ENCODE data around the gene UTS2B.

DNA sequence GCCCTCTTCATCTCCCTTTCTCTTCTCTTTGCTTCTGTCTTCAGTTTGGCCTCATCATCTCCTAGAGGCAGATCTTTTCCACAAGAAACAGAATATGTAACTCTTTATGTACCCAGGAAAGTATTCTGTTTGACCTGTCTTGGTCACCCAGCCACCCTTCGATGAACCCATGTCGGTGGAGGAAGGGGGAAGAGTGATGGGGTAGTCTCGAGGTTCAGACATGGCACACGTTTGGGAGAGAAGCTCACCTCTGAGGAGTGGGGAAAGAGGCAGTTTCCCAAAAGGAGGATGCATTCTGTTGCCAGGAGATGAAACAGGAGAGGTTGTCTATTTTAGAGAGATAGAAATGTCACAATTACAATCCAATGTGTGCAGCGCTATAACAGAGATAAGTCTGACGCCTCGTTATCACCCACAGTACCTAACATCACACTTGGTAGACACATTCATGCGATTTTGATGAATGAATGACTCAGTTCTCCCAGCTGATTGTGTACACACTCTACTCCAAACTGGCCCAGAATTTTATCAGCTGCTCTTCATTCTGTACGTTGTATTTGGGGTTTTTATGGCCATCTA, 1.9 kb downstream of the UTS2B start:
- TF ChIP-seq, protein P1, sequence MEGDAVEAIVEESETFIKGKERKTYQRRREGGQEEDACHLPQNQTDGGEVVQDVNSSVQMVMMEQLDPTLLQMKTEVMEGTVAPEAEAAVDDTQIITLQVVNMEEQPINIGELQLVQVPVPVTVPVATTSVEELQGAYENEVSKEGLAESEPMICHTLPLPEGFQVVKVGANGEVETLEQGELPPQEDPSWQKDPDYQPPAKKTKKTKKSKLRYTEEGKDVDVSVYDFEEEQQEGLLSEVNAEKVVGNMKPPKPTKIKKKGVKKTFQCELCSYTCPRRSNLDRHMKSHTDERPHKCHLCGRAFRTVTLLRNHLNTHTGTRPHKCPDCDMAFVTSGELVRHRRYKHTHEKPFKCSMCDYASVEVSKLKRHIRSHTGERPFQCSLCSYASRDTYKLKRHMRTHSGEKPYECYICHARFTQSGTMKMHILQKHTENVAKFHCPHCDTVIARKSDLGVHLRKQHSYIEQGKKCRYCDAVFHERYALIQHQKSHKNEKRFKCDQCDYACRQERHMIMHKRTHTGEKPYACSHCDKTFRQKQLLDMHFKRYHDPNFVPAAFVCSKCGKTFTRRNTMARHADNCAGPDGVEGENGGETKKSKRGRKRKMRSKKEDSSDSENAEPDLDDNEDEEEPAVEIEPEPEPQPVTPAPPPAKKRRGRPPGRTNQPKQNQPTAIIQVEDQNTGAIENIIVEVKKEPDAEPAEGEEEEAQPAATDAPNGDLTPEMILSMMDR (IDR thresholded peaks at IDR 0.05): no peak
- TF ChIP-seq POLR2A (IDR thresholded peaks at IDR 0.05): no peak

Data from uterus (tissue), 2 donors.